HG03457 (cell line): Measurements from ENCODE around the gene FAIM2.
"Not testable (repeated sequence)": the region's sequence is repeated elsewhere in the genome, so short reads cannot be mapped to it uniquely, and the experiment has no call there.

Experiments
- ATAC-seq: cut with Tn5 transposase; IDR thresholded peaks from one replicate; pipeline ENCODE4 v1.9.1; 2021; ENCODE audit warnings: moderate number of reproducible peaks; ENCODE audit not compliant: unreplicated experiment

Gene FAIM2

GRCh38 chr12:49882248-49882850 is 21.4 kb downstream of the FAIM2 start:
- no peak for ATAC-seq

DNA sequence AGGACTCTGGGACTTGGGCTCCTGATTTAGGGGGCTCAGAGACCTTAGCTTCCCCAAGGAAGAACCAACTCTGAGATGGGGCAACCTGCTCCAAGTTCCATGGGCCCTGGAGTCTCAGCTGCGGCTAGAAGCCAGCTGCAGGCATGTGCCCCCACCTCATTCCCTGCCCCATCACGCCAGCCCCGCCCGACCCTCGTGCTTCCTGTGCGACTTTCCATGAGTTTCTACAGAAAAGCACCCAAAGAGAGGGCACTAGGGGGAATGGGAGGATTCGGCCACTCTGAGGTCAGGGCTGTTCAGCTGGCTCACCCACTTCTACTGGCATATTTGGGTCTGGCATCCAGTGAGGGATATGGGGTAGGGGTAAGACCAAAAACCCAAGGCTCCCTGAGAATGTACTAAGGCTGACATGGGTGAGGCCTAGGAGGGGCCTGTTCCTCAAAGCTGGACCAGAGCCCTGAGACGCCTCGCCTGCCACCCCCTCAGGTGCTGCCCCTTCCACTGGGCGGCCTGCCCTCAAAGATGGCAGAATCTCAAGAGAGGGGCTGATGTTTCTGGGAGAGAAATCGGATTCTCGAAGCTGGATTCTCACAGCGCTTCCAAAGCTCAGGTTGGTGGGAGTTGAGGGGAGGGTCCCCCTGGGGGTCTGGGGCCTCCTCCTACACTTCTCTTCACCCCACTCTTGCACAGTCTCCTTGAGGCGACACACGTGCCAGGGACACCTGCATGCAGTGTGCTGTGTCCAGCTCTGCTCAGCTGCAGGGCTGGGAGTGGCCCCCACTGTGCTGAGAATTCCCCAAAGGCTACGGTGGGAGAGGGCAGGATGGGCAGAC is 22.1 kb downstream of the FAIM2 start:
- ATAC-seq, result no peak

GRCh38 chr12:49880756-49881414 is 22.8 kb downstream of the FAIM2 start:
- no peak for ATAC-seq

DNA sequence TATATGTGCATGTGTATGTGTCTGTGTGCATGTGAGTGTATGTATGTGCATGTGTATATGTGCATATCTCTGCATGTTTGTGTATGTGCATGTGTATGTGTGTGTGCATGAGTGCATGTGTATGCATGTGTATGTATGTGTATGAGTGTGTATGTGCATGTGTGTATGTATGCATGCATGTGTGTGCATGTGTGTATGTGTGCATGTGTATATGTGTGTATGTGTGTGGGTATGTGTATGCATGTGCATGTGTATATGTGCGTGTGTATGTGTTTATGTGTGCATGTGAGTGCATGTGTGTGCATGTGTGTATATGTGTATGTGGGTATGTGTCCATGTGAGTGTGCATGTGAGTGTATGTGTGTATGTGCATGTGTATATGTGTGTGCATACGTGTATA is 24.6 kb downstream of the FAIM2 start:
- not testable (repeated sequence) for ATAC-seq

- ATAC-seq, result no peak
These were observed 25.7 kb downstream of the FAIM2 start for GRCh38 chr12:49878021-49878420.

- no peak for ATAC-seq
These were observed 26.6 kb downstream of the FAIM2 start for GRCh38 chr12:49877066-49877465.

DNA sequence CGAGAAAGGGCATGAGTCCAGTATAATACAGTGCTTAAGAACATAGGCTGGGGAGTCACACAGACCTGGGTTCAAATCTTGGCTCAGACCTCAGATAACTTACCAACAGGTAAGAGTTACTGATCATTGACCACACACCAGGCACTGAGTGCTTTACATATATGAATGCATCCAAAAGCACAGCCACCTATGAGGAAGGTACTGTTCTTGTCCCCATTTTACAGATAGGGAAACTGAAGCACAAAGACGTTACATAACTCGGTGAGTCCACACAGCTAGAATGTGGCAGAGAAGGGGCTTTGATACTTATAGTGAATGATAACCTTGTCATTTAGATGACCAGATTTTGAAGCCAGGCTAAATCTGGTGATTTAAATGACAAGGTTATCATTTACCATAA is 27.6 kb downstream of the FAIM2 start:
- ATAC-seq, result no peak

DNA sequence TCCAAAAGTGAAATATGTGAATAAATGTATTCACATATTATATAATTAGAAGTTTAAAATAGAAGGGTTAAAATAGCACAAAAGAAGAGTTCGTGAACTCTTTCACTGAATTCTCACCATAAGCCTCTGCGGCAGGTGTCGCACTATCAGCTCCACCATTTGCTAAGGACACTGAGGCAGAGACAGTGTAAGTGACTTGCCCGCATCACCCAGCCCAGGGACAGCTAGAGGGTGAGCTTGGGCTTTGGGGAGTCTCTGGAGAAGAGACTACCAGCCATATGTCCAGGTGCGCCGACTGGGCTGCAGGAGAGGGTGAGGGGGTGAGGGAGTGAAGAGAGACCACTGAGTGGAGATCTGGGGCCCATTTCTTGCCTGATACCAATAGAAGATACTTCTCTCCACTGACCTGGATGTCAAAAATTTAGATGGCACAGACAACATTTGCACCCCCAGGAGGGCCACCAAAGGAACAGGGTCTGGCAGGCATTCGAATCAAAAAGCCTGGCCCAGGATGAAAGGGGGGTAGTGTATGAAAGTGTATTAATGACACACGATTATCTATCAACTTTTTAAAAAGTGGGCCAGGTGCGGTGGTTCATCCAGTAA is 28.5 kb downstream of the FAIM2 start:
- no peak for ATAC-seq

GRCh38 chr12:49874142-49874897 is 29.4 kb downstream of the FAIM2 start:
- ATAC-seq, result no peak

GRCh38 chr12:49873361-49873934 is 30.3 kb downstream of the FAIM2 start:
- no peak for ATAC-seq

DNA sequence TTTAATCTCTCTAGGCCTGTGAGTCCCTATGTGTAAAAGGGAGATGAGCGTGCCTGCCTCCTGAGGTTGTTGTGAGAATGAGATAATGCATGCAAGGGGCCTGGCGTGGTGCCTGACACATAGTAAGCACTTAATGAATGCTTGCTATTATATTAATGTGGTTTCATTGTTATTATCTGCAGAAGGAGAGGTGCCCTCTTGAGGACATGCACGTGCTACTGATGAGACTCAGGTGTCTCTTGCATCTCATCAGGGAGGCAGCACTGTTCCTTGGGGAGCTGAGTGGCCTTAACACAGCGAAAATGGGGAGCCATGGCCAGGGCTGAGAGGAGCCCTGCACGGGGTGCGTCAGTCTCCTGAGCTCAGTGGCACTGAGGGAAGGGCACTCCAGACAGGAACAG is 30.9 kb downstream of the FAIM2 start:
- no peak for ATAC-seq

DNA sequence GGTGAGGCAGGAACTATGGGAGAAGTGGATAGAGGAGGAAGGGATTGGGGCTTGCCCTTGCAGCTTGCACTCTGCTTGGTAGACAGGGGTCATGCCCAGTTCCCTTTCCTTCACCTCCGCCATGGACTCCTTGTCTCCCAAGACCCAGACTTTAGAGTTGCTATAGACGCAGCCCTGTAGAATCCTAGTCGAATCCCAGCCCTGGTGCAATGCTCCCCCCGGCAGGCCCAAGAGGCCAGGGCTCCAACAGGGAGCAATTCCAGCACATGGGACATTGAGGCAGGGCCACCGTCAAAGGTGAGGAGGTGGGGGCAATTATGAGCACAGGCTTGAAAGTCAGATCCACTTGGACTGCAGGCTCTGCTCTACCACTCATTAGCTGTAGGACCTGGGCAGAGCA is 31.3 kb downstream of the FAIM2 start:
- ATAC-seq, result no peak

DNA sequence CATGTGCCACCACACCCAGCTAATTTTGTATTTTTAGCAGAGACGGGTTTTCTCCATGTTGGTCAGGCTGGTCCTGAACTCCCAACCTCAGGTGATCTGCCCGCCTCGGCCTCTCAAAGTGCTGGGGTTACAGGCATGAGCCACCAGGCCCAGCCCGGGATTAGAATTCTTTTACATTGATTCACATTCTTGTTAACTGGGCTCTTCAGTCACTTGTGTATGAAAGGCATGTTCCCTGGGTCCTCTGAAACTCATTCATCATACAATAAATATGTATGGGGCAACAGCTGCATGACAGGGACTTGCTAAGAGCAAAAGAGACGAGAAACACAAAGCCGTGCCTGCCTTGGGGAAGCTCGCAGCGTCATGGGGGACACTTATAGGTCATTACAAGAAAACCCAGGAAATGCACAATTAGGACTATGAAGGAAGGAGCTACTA is 31.9 kb downstream of the FAIM2 start:
- ATAC-seq, result not testable (repeated sequence)

GRCh38 chr12:49871263-49871561 is 32.5 kb downstream of the FAIM2 start:
- ATAC-seq, result no peak

- ATAC-seq, result no peak
These were observed 33.0 kb downstream of the FAIM2 start for GRCh38 chr12:49870501-49871262.

DNA sequence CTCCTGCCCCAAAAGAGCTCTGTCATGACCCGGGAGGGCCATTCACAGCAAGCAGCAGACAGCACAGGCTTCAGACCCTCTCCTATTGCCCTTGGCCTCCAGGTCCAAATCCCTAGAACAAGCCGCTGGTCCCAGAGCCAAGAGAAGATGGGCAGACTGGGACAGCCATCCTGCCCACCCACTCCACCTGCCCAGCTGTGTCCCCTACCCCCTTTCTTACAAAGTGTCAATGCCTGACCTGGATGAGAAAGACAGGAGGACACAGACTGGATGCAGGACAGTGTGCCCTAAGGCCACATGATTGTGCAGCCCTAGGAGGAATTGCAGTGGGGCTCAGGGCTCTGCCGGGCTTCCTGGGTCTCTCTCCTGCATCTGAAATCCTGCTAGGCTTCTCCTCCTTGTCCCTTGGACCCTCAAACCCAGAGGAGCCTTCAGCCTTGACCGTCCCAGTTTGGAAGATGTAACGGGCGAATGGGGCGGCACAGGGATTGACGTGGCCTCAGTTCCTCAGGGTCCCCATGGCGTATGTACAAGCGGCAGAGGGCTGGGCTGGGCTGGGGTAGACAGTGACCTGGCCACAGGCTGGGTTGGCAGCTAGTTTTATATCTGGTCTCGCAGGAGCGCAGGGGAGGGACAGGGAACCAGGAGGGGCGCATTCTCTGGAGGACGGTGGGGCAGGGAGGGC is 33.7 kb downstream of the FAIM2 start:
- no peak for ATAC-seq

DNA sequence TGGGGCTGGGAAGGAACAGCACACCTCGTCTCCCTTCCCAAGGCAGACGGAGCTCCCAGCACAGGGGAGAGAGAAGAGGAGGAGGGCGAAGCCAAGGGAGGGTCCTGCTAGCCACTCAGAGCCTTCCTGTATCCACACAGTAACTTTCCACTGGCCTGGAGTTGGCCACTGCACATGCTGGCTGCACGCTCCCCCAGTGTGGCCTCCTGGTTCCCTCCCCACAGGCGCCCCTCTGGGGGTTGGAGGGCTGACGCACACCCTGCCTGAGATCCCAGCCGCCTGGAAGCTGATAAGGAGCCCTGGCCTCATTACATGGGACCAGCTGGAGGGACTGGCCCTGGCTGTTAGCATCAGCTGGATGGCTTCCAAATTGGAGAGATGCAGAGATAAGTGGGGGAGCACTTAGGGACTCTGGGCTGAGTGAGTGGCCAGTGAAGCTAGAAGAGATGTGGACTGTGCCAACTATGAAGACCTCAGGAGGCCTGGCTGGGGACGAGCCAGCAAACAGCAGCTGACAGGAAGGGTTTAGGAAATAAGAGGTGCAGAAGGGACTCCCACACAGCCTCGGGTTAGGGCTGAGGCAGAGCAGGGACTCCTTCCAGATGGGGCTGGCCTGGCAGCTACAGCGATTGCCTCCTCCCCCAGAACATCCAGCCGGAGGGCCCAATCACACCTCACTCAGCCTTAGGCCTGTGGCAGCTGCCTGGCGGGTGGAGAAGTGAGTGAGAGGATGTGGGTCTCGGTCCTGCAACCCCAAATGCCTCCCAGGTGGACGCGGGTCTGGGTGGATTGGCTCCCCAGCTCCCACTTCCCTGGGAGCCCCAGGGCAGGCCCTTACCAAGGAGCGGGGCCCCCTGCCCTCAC is 34.5 kb downstream of the FAIM2 start:
- ATAC-seq, result no peak

DNA sequence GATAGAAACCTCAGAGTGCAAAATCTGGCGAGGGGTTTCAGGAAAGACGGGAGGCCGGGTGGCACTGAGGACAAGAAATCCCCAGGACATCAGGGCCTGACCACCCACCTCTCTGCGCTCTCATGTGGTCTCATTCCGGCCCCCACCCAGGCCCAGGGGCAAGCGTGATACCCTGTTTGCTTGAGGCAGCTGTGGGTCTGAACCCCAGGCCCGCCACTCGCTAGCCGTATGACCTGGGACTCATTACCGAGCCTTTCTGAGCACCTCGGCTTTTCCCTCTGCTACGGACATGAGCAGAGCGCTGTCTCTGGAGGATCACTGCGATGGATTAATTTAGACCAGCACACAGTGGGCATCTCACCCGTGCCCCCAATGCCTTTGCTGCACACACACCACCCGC is 35.3 kb downstream of the FAIM2 start:
- no peak for ATAC-seq
